ENCODE results near the gene DNAH3. TPM values are rescaled to one million over a fixed set of nuclear protein-coding genes. Genes with fewer than 3 reads are reported as not detected.

The DNAH3 gene
- total RNA-seq, 1 experiment from 2014 or later = 0.21 TPM

DNA sequence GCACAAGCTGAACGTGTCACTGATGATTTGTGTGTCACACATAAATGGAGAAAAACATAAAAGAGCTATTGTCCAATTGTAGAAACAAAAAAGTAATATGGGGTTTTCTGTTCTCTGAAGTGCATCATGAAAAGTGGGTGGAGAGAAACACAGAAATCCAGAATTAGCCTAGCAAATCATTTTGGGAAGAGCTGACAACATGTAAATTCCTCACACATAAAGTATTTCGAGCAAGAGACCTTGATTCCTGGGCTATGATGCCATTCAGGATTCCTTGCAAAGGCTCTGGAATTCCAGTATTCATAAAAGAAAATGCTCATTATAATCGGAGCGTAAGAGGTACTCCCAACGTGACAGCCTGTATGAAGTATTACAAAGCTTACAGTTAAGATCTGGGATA, 251.6 kb downstream of the DNAH3 start:
- intact Hi-C loops (cut with micrococcal nuclease; ENCODE audit: unreplicated experiment) = no loop called here
- TF ChIP-seq, protein P1, sequence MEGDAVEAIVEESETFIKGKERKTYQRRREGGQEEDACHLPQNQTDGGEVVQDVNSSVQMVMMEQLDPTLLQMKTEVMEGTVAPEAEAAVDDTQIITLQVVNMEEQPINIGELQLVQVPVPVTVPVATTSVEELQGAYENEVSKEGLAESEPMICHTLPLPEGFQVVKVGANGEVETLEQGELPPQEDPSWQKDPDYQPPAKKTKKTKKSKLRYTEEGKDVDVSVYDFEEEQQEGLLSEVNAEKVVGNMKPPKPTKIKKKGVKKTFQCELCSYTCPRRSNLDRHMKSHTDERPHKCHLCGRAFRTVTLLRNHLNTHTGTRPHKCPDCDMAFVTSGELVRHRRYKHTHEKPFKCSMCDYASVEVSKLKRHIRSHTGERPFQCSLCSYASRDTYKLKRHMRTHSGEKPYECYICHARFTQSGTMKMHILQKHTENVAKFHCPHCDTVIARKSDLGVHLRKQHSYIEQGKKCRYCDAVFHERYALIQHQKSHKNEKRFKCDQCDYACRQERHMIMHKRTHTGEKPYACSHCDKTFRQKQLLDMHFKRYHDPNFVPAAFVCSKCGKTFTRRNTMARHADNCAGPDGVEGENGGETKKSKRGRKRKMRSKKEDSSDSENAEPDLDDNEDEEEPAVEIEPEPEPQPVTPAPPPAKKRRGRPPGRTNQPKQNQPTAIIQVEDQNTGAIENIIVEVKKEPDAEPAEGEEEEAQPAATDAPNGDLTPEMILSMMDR (IDR thresholded peaks at IDR 0.05; ENCODE audit: unreplicated experiment) = no peak
- BruUV-seq (replicated peaks) = TSS peak; percentile 48
- Mint-ChIP-seq H3K9me3 (ENCODE audit: low read depth, unreplicated experiment) (no peaks in the 10 kb centered on the region), H3K36me3 (ENCODE audit: insufficient read depth, unreplicated experiment) (peaks cover 49% of the 10 kb centered on the region), H3K27ac (ENCODE audit: unreplicated experiment) (peak overlapping the region; percentile 94), H3K27me3 (ENCODE audit: unreplicated experiment) (no peaks in the 10 kb centered on the region), H3K4me3 (ENCODE audit: low read depth, unreplicated experiment) (peak overlapping the region; percentile 75), H3K4me1 (ENCODE audit: low read depth, unreplicated experiment) (peaks cover 56% of the 10 kb centered on the region)
- CTCF ChIA-PET = interaction anchor here (0.6 to 1.5 kb wide), 4 partner anchors 9 to 269 kb away, joined by 3 to 7 read pairs (median 4); no protein-coding TSS in a partner anchor
- no peak for DNase-seq

- no TSS peak for BruUV-seq (replicated peaks)
- peaks cover 44% of the 10 kb centered on the region for H3K4me1 Mint-ChIP-seq (ENCODE audit: low read depth, unreplicated experiment)
- no peak for DNase-seq
- H3K36me3 Mint-ChIP-seq (ENCODE audit: insufficient read depth, unreplicated experiment) = peaks cover 43% of the 10 kb centered on the region
- H3K27ac Mint-ChIP-seq (ENCODE audit: unreplicated experiment) = peak overlapping the region; percentile 41
- H3K9me3 Mint-ChIP-seq (ENCODE audit: low read depth, unreplicated experiment) = no peaks in the 10 kb centered on the region
- CTCF ChIA-PET = interaction anchor here (1.0 kb wide), 1 partner anchor 10 kb away, joined by 3 read pairs; no protein-coding TSS in a partner anchor
- H3K27me3 Mint-ChIP-seq (ENCODE audit: unreplicated experiment) = no peaks in the 10 kb centered on the region
- TF ChIP-seq, protein P1 (IDR thresholded peaks at IDR 0.05; ENCODE audit: unreplicated experiment) = no peak
- peak overlapping the region; percentile 75 for H3K4me3 Mint-ChIP-seq (ENCODE audit: low read depth, unreplicated experiment)
- intact Hi-C loops (cut with micrococcal nuclease; ENCODE audit: unreplicated experiment) = no loop called here
These were observed 252.7 kb downstream of the DNAH3 start for GRCh38 chr16:20897922-20898321.

GRCh38 chr16:20897253-20897897, 253.3 kb downstream of the DNAH3 start:
- H3K36me3 Mint-ChIP-seq (ENCODE audit: insufficient read depth, unreplicated experiment) = peaks cover 47% of the 10 kb centered on the region
- CTCF ChIA-PET = interaction anchor here (1.0 kb wide), 1 partner anchor 9 kb away, joined by 3 read pairs; no protein-coding TSS in a partner anchor
- intact Hi-C loops (cut with micrococcal nuclease; ENCODE audit: unreplicated experiment) = no loop called here
- H3K4me1 Mint-ChIP-seq (ENCODE audit: low read depth, unreplicated experiment) = peaks cover 39% of the 10 kb centered on the region
- no peaks in the 10 kb centered on the region for H3K9me3 Mint-ChIP-seq (ENCODE audit: low read depth, unreplicated experiment)
- no peak for DNase-seq
- peak overlapping the region; percentile 75 for H3K4me3 Mint-ChIP-seq (ENCODE audit: low read depth, unreplicated experiment)
- BruUV-seq (replicated peaks) = no TSS peak
- peak overlapping the region; percentile 41 for H3K27ac Mint-ChIP-seq (ENCODE audit: unreplicated experiment)
- no peaks in the 10 kb centered on the region for H3K27me3 Mint-ChIP-seq (ENCODE audit: unreplicated experiment)
- TF ChIP-seq, protein P1 (IDR thresholded peaks at IDR 0.05; ENCODE audit: unreplicated experiment) = no peak

DNA sequence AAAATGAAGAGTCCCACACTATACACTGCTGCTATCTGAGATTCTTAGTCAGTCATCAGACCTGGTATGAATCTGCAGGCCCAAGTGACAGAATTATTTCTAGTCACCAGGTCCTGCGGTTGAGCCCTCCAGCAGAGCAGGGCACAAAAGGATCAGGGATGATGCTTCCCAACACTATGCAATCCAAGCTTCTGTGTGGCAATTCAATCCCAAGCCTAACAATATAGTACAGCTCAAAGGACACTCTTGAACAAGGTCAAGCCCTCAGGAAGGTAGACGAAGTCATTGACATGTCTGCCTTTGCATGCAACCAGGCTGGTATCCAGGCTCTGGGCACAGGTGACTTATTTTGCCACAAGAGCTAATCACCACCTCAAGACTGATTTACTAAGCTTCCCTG, 256.3 kb downstream of the DNAH3 start:
- Mint-ChIP-seq H3K27ac (ENCODE audit: unreplicated experiment) (no peak overlapping the region), H3K4me3 (ENCODE audit: low read depth, unreplicated experiment) (no peak overlapping the region), H3K9me3 (ENCODE audit: low read depth, unreplicated experiment) (no peaks in the 10 kb centered on the region), H3K36me3 (ENCODE audit: insufficient read depth, unreplicated experiment) (peaks cover 29% of the 10 kb centered on the region), H3K27me3 (ENCODE audit: unreplicated experiment) (no peaks in the 10 kb centered on the region), H3K4me1 (ENCODE audit: low read depth, unreplicated experiment) (peaks cover 35% of the 10 kb centered on the region)
- CTCF ChIA-PET = no interaction called here
- no TSS peak for BruUV-seq (replicated peaks)
- TF ChIP-seq, protein P1 (IDR thresholded peaks at IDR 0.05; ENCODE audit: unreplicated experiment) = no peak
- intact Hi-C loops (cut with micrococcal nuclease; ENCODE audit: unreplicated experiment) = no loop called here
- DNase-seq = no peak
